IPS-18a (cell line): Measurements from ENCODE around the gene GGA1.
"Not testable (repeated sequence)": the region's sequence is repeated elsewhere in the genome, so short reads cannot be mapped to it uniquely, and the experiment has no call there.

Source experiments
- H3K27ac ChIP-seq: one replicate; pipeline ENCODE4 v1.5.1; 2013; ENCODE audit warnings: low read length
- H3K27me3 ChIP-seq: one replicate; pipeline ENCODE4 v1.6.1; 2013; ENCODE audit warnings: mild to moderate bottlenecking, low read length; ENCODE audit not compliant: control insufficient read depth, insufficient read depth
- H3K36me3 ChIP-seq: one replicate; pipeline ENCODE4 v1.6.1; 2013; ENCODE audit warnings: low read depth, low read length; ENCODE audit not compliant: control insufficient read depth
- H3K4me1 ChIP-seq: one replicate; pipeline ENCODE4 v1.6.1; 2013; ENCODE audit warnings: low read depth, low read length; ENCODE audit not compliant: control insufficient read depth
- H3K4me3 ChIP-seq: one replicate; pipeline ENCODE4 v1.5.1; 2013; ENCODE audit warnings: low read length
- H3K9ac ChIP-seq: one replicate; pipeline ENCODE4 v1.6.1; 2013; ENCODE audit warnings: mild to moderate bottlenecking, low read length, moderate library complexity
- H3K9me3 ChIP-seq: one replicate; pipeline ENCODE4 v1.6.1; 2013; ENCODE audit warnings: low read depth, low read length; ENCODE audit not compliant: control insufficient read depth

Gene GGA1

DNA sequence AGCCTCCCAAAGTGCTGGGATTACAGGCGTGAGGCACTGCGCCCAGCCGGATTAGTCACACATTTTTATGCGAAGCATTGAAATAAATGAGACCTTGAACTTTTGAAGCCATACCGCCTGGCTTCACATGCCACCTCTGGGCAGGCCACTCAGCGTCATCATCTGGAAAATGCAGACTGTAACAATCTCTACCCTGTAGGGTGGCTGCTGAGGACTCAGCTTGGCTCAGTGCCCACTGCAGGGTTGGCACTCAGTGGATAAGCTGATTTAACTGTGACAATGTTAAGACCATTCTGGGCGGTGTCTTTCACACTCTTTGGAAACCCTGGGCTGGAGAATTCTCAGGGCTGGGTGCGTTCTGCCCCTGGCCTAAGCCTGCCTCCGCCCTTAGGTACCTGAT, 39.3 kb downstream of the GGA1 start:
- no peaks in the 10 kb centered on the region for H3K27me3 ChIP-seq
- H3K4me1 ChIP-seq: no peaks in the 10 kb centered on the region
- H3K9ac ChIP-seq: no peak overlapping the region
- H3K4me3 ChIP-seq: no peak overlapping the region
- peaks cover 33% of the 10 kb centered on the region for H3K36me3 ChIP-seq
- H3K27ac ChIP-seq: no peak overlapping the region
- no peaks in the 10 kb centered on the region for H3K9me3 ChIP-seq

- no peak overlapping the region for H3K27ac ChIP-seq
- no peaks in the 10 kb centered on the region for H3K9me3 ChIP-seq
- H3K27me3 ChIP-seq: no peaks in the 10 kb centered on the region
- H3K36me3 ChIP-seq: peaks cover 29% of the 10 kb centered on the region
- no peak overlapping the region for H3K9ac ChIP-seq
- H3K4me1 ChIP-seq: no peaks in the 10 kb centered on the region
- no peak overlapping the region for H3K4me3 ChIP-seq
Observed at GRCh38 chr22:37650463-37651136, 42.0 kb downstream of the GGA1 start.

GRCh38 chr22:37654563-37655251, 46.1 kb downstream of the GGA1 start:
- H3K27ac ChIP-seq: no peak overlapping the region
- no peaks in the 10 kb centered on the region for H3K27me3 ChIP-seq
- H3K4me1 ChIP-seq: peaks cover 4% of the 10 kb centered on the region
- no peak overlapping the region for H3K4me3 ChIP-seq
- H3K9ac ChIP-seq: no peak overlapping the region
- peaks cover 15% of the 10 kb centered on the region for H3K36me3 ChIP-seq
- H3K9me3 ChIP-seq: no peaks in the 10 kb centered on the region

- Histone ChIP-seq H3K4me1 (peaks cover 6% of the 10 kb centered on the region), H3K9me3 (no peaks in the 10 kb centered on the region), H3K4me3 (no peak overlapping the region), H3K27me3 (no peaks in the 10 kb centered on the region), H3K9ac (no peak overlapping the region), H3K27ac (no peak overlapping the region), H3K36me3 (peaks cover 10% of the 10 kb centered on the region)
Observed at GRCh38 chr22:37655252-37655563, 46.6 kb downstream of the GGA1 start.

- H3K4me3 ChIP-seq, H3K27ac ChIP-seq, H3K36me3 ChIP-seq, H3K9ac ChIP-seq, H3K9me3 ChIP-seq, H3K27me3 ChIP-seq, H3K4me1 ChIP-seq: not testable (repeated sequence)
Observed at GRCh38 chr22:37656583-37656982, 47.9 kb downstream of the GGA1 start.

DNA sequence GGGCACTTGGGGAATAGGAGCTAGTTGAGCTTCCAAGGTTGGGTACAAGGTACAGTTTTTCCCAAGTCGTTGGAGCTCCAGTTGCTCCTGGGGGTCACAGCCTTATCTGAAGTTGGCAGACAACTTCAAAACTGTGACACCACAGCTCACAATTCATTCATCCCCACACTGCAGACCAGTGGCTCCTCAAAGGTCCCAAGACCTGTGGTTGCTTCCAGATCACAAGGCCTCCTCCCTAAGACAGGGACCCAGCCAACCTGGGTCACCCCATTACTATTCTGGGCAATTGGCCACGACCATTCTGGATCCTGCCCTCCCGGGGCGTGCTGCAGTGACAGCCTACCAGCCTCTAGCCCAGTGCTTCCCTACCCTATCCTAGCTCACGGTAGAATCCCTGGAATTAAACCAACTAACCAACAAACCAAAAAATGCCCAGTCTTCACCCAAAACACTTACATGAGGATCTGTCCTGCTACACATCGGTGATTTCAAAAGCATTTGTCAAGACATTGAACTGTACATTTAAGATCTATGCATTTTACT, 49.0 kb downstream of the GGA1 start:
- Histone ChIP-seq H3K4me1 (peaks cover 6% of the 10 kb centered on the region), H3K36me3 (peaks cover 3% of the 10 kb centered on the region), H3K4me3 (peak overlapping the region; percentile 82), H3K9me3 (no peaks in the 10 kb centered on the region), H3K27me3 (no peaks in the 10 kb centered on the region), H3K9ac (peak overlapping the region; percentile 51), H3K27ac (no peak overlapping the region)

DNA sequence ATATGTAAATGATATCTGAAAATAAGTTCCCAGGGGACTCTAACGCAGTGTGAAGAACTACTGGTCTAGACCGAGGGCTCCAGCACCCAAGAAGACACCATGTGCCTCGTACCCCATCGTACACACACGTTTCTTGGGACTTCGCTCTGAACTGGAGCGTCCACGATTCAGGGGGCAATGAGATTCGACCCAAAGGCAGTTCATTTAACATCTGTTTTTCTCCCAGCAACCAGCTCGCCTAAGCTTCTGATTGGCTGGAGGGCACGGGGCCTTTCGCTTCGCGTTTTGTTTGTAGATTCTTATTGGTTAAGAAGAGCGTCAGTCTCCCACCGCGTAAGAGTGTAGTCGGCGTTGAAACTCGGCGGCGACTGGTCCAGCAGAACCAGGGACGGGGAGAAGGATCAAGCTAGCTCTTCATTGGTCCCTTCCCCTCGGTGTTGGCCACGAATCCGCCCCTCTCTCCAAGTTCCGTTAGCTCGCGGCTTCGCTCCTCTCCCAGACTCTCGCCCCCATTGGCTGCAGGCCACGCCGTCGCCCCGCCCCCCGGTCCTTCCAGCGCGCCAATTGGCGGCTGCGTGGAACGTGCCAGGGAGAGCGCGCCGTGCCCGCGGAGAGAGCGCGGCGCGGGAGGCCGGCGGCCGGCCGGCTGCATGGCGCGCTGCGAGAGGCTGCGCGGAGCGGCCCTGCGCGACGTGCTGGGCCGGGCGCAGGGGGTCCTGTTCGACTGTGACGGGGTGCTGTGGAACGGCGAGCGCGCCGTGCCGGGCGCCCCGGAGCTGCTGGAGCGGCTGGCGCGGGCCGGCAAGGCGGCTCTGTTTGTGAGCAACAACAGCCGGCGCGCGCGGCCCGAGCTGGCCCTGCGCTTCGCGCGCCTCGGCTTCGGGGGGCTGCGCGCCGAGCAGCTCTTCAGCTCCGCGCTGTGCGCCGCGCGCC, 49.8 kb downstream of the GGA1 start, which contains the start of gene PDXP:
PDXP (plus strand) TSS at position 591 of the 933 bp plus-strand sequence; CDS start at position 651, 60 bp downstream.
- H3K9me3 ChIP-seq: no peaks in the 10 kb centered on the region
- H3K27ac ChIP-seq: no peak within 1 kb of the TSS
- H3K4me1 ChIP-seq: peaks cover 6% of the 10 kb centered on the region
- no peaks in the 10 kb centered on the region for H3K27me3 ChIP-seq
- peak within 1 kb of the TSS; percentile 51 for H3K9ac ChIP-seq
- peak within 1 kb of the TSS; percentile 83 for H3K4me3 ChIP-seq
- H3K36me3 ChIP-seq: no peaks in the 10 kb centered on the region

DNA sequence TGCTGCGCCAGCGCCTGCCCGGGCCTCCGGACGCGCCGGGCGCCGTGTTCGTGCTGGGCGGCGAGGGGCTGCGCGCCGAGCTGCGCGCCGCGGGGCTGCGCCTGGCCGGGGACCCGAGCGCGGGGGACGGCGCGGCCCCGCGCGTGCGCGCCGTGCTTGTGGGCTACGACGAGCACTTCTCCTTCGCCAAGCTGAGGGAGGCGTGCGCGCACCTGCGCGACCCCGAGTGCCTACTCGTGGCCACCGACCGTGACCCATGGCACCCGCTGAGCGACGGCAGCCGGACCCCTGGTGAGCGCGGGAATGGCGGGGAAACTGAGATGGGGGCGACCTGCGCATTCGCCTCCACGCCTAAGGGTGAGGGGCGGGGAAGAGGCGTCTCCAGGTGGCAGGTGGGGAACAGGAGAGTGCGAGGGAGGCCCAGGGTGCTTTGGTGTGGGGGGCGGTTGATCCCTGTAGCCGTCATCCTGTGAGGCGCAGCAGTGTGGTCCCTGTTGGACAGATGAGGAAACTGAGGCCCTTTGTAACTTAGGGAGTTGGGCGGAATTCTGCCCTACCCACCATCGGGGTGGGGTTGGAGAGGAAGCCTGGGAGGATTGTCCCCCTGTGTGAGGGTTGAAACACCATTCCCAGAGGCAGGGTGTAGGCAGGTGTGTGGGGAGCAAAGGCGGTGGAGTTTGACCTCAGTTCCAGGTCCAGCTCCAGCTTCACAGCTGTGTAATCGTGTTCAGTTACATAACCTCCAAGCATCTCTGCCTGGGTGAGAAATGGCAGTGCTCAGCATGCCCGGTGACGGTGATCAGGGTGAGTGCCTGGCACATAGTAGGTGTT, 50.6 kb downstream of the GGA1 start:
- Histone ChIP-seq H3K9me3 (no peaks in the 10 kb centered on the region), H3K4me3 (peak overlapping the region; percentile 83), H3K36me3 (no peaks in the 10 kb centered on the region), H3K9ac (peak overlapping the region; percentile 44), H3K27ac (no peak overlapping the region), H3K27me3 (no peaks in the 10 kb centered on the region), H3K4me1 (peaks cover 6% of the 10 kb centered on the region)

- Histone ChIP-seq H3K36me3 (peaks cover 1% of the 10 kb centered on the region), H3K4me3 (peak overlapping the region; percentile 83), H3K27ac (no peak overlapping the region), H3K4me1 (peaks cover 6% of the 10 kb centered on the region), H3K9ac (peak overlapping the region; percentile 44), H3K9me3 (no peaks in the 10 kb centered on the region), H3K27me3 (no peaks in the 10 kb centered on the region)
Observed at GRCh38 chr22:37659897-37660708, 51.5 kb downstream of the GGA1 start.

DNA sequence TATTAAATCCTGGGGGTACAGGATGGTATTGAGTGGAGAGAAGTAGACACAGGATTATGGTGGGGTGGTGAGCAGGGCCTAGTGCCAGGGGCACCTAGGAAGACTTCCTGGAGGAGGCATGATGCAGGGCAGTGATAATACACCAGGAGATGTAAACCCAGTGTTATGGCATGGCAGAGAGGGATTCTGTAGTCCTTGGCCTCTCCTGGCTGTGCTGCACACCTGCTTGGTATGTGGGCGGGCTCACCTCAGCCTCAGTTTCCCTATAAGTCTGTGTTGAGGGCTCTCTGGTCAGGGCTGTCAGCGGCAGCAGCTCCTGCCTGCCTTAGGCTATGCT, 52.0 kb downstream of the GGA1 start:
- H3K27me3 ChIP-seq: no peaks in the 10 kb centered on the region
- peaks cover 6% of the 10 kb centered on the region for H3K4me1 ChIP-seq
- peaks cover 7% of the 10 kb centered on the region for H3K36me3 ChIP-seq
- no peak overlapping the region for H3K9ac ChIP-seq
- no peaks in the 10 kb centered on the region for H3K9me3 ChIP-seq
- H3K4me3 ChIP-seq: no peak overlapping the region
- H3K27ac ChIP-seq: no peak overlapping the region
